ENCODE data around the gene TCEAL7.
"Not testable (repeated sequence)": the region's sequence is repeated elsewhere in the genome, so short reads cannot be mapped to it uniquely, and the experiment has no call there.

Gene TCEAL7, protein sequence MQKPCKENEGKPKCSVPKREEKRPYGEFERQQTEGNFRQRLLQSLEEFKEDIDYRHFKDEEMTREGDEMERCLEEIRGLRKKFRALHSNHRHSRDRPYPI

DNA sequence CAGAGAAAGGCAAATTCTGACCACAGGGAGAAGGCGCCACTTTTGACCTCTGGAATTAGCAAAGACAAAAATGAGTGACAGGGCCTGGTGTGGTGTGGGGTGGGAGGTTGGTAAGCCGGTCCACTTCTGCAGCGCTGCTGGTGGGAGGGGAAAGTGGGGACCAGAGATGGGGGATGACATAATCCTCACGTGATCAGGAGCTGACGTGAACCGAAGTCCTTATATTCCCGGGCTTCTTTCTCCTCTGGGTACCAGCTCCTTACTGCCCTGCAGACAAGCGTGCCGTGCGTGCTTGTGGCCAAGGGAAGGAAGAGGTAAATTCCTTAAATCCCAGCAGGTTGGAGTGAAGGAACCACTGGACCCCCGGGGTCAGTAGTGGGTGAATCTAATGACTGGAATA, at the start of gene TCEAL7:
Gene TCEAL7, plus strand, starts transcription at position 249 of the 400 bp plus-strand sequence. CDS start 1,165 bp downstream, outside the sequence.
- DNase-seq (ENCODE audit: low read depth, low spot score), result no peak

DNA sequence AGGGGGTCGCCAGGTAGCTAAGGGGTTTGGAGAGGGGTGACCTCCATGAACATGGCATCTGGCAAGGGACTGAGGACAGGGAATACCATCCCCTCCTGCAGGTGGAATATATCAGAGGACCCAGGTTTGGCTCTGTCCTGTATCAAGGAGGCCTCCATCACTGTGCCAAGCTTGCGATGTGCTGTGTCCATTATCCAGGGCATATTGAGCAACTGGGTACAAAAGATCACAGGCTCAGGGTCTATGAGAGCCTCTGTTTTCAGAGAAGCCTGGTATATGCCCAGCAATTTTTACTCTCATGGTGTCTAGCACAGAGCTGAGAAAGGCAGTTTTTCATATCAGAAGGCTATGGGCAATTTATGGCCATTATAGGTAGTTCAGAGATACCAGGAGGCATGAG, 36.9 kb upstream of the TCEAL7 start:
- DNase-seq (ENCODE audit: low read depth, low spot score), result no peak

DNA sequence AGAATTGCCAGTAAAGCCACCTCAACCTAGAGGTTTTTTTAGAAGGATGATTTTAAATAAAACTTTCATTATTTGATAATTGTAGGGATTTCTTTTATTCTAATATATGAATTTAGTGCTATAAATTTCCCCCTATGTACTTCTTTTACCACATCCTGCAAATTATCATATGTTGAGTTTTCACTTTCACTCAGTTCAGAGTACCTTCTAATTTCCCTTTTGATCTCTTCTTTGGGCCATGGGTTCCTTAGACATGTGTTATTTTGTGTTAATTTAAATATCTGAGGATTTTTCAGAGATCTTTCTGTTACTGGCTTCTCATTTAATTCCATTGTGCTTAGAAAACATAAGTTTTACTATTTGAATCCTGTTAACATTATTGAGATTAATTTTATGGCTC, 25.3 kb upstream of the TCEAL7 start:
- DNase-seq (ENCODE audit: low read depth, low spot score), result no peak

DNA sequence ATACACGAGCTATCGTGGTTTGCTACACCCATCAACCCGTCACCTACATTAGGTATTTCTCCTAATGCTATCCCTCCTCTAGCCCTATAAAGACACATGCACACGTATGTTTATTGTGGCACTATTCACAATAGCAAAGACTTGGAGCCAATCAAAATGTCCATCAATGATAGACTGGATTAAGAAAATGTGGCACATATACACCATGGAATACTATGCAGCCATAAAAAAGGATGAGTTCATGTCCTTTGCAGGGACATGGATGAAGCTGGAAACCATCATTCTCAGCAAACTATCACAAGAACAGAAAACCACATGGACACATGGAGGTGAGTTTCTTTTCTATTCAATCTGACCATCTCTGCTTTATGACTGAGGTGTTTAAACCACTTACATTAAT, 24.4 kb upstream of the TCEAL7 start:
- DNase-seq (ENCODE audit: low read depth, low spot score), result not testable (repeated sequence)

DNA sequence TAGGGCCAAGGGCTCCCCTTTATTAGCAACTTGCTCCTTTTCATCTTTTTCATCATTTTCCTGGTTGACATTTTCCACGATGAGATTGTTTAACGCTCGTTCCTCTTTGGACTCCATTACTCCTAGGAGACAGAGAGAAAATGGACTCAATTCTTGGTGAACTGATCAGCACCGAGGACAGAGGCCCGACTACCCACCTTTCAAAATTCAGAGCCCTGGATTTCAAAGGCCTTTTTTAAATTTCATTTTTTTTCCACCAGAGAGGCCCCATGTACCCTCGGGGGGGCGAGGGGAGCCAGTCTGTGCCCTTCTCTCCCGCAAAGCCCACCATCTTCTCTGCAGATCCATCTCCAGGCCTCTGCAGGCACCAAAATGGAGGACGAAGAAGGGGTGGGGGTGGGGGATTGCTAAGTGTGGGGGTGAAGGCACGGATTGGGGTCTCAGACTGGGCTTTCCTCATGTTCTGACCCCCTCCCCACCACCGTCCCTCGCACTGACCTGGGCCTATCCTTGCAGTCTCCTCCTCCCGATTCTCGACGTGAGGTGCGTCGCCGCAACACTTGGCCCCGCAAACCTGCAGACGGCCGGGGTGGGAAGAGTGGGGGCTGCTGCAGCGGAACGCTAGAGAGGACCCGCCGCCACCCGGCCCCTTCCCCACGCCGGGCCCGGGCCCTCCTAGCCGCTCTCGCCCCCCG, 20.0 kb upstream of the TCEAL7 start:
- no peak for DNase-seq (ENCODE audit: low read depth, low spot score)

DNA sequence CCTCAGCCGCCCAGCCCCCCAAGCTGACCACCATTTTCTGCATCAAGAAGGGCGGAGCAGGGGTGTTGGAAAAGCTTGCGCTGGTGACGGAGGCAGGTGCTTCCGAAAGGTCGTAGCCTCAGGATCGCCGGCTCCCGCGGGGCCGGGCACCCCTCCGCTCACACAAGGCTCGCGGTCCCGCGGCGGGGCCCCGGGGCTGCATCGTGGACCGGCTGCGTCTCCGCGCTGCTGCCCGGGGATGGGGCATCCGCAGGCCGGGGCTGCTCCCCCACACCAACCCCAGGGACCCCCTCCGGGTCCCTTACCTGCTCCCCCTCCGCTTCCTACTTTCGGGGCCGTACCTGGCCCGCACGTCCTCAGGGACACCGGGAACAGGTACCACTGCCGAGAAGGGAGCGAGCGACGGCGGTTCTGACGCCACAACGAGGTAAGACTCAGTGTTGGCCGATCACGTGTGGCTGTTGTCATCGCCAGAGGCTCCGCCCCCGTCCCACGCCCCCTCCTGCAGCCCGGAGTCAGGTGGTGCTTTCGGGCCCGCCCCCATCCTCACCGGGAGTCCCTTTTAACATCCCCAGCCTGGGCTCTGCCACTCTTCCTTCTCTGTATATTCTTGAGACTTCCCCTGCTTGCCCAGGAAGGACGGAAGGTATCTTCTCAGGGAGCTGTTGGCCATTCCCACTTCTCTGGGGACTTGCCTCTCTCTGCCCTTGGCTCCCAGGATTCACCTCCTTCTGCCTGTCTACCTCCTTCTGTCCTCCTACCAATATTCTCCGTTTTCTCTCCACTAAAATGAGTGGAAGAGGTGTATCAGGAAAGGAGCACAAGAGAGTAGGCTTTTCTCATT, 19.3 kb upstream of the TCEAL7 start, which contains the start of gene BEX2:
Gene BEX2, minus strand, starts transcription at position 436 of the 844 bp plus-strand sequence. CDS start 1,014 bp downstream, outside the sequence.
- DNase-seq (ENCODE audit: low read depth, low spot score), result no peak

DNA sequence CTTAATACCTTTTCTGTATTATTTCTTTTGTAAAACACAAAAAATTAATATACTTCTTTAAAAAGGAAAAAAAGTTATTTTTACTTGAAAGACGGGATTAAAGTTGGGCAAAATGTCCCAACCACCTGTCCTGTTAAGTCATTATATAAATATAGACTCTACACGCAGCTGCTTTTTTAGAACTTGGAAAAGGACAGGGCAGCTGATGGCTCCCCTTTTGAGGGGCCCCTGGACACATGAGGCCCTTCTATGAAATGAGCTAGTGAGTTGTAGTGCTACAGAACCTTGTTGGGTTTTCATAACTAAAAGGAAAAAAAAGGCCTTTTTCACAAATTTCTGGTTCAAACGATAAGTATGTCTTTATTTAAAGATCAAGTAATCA, 18.6 kb upstream of the TCEAL7 start:
- no peak for DNase-seq (ENCODE audit: low read depth, low spot score)

DNA sequence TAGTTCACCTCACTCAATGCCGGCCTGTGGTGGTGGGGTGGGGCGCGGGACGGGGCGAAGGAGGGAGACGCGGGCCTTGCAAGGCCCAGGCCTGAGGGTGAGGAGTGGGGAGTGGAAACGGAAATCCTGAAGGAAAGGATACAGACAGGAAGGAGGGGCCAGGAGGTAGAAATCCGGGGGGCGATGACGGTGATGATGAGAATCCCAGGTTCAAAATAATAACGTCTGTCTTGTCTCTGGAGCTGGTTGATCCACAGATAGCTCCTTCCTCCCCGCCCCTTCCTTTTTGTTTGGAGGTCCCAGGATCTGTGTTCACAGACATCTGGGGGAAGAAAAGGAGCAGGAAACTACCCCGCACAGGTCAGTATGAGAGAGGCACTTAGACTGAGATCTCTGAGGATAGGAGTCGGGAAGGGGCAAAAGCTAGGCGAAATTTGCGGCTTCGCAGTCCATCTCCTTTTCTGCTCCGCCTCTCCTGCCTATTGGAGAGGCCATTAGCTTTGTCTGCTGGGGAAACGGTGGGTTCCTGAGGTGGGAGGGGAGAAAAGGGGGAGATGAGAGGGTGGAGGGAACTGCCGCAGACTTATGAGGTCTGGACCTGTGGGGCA, 746 bp downstream of the TCEAL7 start:
- DNase-seq (ENCODE audit: low read depth, low spot score), result no peak

DNA sequence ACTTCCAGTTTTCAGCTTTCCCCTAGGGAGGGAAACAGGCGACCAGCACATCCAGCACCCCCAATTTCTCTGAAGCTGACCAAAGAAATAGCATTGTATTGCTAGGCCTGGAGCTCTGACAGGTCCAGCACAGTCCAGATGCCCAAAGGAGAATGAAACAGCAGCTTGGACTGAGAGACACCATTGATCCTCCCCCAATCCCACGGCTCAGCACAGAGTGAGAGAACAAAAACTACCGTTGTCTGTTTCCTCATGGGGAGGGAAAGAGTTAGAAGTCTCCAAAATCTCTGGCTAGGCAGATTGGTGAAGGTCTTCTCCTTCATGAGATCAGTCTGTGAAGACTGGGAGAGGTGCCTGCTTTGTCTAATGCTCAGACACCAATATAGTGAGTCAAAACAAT, 8.6 kb downstream of the TCEAL7 start:
- no peak for DNase-seq (ENCODE audit: low read depth, low spot score)

DNA sequence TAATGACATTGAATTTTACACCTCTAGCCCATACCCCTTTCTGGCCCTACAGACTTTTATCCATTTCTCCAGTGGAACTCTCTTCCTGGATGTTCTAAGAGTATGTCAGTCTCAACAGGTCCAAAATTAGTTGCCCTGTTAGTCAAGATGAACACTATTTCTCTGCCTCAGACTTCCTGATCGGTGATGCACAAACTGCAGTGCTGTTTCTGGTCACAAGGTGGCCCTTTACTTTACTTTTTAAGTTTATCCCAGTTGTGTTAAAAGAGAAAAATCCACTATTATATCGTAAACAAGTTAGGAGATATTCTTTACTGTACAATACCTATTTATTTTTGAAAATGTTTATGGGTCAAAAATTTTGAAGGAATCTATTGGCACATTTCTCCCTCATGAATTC, 13.1 kb downstream of the TCEAL7 start:
- DNase-seq (ENCODE audit: low read depth, low spot score), result no peak

DNA sequence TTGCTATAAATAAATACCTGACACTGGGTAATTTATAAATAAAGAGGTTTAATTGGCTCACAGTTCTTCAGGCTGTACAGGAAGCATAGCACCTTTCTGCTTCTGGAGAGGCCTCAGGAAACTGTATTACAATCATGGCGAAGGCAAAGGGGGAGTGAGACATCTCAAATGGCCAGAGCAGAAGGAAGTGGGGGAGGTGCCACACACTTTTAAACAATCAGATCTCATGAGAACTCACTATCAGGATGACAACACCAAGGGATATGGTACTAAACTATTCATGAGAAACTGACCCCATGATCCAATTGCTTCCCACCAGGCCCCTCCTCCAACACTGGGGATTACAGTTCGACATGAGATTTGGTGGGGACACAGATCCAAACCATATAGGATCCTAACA, 14.6 kb downstream of the TCEAL7 start:
- DNase-seq (ENCODE audit: low read depth, low spot score), result no peak

DNA sequence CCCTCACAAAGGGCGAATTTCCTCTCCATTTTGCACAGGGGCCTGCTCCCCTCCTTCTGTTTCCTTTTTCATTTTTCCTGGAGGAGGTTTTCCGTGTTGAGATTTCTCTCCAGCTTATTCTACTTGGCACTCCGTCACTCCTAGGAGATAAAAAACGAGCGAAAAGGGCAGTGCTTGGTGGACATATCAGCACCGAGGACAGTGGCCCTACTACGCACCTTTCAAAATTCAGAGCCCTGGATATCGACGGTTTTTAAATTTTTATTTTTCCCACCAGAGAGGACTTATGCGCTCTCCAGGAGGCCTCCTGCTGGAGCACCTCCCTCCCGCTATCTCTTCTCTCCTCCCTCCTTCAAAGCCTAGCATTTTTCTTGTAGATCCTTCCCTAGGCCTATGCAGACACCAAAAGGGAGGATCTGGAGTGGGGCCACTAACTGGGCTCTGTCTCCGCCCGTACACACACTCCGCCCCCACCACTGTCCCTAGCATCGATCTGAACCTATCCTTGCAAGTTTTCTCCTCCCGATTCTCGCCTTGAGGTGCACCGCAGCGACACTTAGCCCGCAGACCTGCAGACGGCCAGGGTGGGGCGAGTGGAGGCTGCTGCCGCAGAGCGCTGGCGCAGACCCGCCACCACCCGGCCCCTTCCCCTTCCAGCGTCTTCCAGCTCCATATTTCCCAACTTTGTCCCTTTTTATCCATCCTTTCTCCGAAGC, 17.8 kb downstream of the TCEAL7 start:
- DNase-seq (ENCODE audit: low read depth, low spot score), result no peak

DNA sequence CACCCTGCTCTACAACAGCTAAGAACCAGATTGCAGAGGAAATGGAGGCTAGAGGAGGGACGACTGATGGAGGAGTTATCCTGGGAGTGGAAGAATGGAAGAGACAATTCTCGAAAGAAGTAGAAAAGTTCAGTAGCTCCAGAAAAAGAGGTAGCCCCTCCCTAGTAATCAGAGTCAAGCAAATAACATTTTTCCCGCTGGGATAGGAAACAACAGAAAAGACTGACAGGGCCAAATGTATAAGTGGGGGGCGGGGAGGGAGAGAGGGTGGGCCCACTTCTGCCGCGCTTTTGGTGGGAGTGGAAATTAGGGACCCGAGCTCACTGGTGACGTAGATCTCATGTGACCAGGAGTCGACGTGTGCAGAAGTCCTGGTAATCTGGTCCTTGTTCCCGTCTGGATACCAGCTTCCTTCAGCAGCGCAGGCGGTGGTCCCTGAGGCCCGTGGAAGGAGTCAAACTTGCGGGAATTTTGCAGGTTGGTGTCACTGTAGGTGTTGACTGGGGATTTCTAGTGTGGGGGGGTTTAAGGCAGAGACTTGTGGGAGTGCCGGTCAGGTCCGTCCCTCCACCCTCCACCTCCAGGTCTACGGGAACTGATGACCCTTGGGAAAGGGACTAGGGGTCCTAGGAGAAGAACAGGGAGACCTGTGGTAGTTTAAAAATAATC, 26.2 kb downstream of the TCEAL7 start, which contains the start of gene TCEAL9:
Gene TCEAL9, plus strand, starts transcription at position 377 of the 669 bp plus-strand sequence. CDS start 1,179 bp downstream, outside the sequence.
- DNase-seq (ENCODE audit: low read depth, low spot score), result no peak

DNA sequence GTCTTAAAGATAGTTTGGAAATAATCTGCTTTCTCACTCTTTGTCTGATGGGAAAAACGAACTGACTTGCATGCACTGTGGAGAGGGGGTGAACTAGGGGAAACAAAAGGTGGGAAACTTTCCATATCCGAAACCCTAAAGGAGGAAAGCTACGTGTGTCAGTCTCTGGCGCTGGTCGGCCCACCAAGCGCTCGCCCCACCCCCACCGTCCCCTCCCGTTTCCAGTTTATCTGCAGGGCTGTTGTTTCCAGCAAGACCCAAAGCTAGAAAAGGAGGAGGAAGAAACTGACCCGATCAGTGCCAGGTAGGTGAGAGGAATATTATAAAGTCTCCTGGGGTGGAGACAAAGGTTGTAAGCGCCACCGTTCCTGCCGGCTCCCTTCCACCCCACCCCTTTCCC, 26.8 kb downstream of the TCEAL7 start:
- DNase-seq (ENCODE audit: low read depth, low spot score), result no peak

DNA sequence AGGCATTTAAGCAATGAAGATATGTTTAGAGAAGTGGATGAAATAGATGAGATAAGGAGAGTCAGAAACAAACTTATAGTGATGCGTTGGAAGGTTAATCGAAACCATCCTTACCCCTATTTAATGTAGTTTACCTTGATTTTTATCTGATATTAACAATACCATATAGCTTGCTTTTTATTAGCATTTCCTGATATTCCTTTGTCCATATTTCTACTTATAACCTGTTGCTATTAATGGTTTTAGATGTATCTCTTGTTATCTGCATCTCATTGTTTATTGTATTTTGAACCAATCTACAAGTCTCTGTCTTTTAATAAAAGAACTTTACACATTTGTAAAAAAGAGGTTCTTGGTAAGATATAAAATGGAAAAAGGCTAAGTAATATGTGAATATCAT, 27.8 kb downstream of the TCEAL7 start:
- DNase-seq (ENCODE audit: low read depth, low spot score), result no peak

DNA sequence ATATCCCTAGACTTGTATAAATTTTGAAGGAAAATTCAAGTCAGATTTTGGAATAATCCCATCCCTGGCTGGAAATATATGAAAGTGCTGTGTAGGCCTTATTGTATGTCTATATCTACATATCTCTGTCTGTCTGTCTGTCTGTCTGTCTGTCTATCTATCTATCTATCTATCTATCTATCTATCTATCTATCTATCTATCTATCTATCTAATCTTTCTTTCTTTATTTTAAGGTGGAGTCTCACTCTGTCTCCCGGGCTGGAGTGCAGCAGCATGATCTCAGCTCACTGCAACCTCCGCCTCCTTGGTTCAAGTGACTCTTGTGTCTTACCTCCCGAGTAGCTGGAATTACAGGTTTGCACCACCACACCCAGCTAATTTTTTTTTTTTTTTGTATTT, 29.6 kb downstream of the TCEAL7 start:
- not testable (repeated sequence) for DNase-seq (ENCODE audit: low read depth, low spot score)

DNA sequence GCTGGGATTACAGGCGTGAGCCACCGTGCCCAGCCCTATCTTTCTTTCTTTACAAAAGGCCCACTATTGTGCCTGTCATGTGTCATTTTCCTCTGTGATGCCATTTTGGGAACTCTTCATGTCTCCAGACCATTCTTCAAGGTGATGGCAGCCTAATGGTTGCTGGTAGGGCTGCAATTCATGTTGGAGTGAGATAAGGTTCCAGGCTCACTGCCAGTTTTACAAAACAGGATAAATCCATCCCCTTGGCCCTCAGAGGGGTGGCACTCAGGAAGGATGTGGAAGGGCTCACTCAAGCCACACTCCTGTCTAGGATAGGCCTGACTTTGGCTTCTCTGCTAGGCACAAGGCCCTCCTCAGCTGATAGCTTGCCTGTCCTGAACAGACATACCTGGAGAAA, 30.1 kb downstream of the TCEAL7 start:
- no peak for DNase-seq (ENCODE audit: low read depth, low spot score)

DNA sequence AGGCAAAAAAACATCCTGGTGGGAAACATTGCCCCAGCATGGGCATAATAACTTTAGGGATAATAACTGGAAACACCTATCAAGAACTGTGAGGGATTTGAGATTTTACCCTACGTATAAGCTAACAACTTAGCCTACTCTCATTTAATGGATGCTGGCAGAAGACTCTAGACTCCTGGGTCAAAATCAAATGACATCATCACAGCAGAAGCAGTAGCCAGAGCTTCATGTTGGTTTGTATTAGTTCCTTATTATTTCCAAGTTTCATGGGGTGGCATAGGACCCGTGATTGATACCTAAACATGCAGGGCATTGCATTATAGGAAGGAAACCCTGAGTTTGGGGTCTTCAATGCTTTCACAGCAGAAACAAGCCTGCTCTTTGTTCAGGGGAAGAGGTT, 30.9 kb downstream of the TCEAL7 start:
- DNase-seq (ENCODE audit: low read depth, low spot score), result no peak

DNA sequence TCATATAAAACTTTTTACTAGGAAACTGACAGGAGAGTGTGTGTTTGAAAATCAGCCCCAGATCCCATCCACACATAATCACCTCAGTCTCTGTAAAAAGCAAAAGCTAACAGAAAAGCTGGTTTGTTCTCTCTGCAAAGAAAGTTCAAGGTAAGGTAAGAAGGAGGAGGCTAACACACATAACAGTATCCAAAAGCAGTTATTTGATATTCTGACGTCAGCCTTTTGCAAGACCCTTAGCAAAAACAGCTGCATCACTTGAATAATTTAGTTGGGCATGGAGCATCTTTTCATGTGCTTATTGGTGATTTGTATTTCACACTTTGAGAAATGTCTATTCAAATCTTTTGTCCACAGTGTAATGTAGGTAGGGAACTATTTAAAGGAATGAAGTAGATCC, 31.8 kb downstream of the TCEAL7 start:
- DNase-seq (ENCODE audit: low read depth, low spot score), result no peak

DNA sequence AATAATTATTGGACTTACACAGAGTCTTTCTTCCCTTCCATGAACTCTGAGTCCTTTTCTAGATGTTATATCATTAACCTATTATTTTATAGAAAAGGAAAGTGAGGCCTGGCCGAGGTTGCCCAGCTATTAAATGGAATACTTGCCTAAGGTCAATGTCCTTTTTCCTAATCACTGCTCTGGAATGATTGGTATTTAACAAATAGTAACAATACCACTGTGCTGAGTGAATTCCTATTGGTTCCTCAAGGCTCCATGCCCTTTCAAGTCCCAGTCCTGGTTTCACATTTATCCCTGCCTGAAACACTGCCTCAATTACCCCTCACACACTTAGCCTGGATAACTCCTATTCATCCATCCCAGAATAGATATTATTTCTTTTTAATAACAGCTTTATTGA, 32.4 kb downstream of the TCEAL7 start:
- no peak for DNase-seq (ENCODE audit: low read depth, low spot score)

DNA sequence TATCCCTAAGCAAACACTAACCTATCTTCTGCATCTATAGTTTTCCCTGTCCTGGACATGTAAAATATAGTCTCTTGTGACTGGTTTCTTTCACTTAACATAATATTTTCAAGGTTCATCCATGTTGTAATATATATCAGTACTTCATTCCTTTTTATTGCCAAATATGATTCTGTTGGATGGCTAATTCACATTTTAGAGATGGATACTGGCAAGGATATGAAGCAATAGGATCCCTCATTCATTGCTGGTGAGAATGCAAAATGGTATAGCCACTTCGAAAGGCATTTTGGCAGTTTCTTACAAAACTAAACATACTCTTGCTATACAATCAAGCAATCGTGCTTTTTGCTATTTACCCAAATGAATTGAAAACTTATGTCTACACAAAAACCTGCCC, 33.0 kb downstream of the TCEAL7 start:
- DNase-seq (ENCODE audit: low read depth, low spot score), result no peak
